Ascending aorta (tissue), 2 donors: ENCODE measurements around the gene GRK5. TPM values are rescaled to one million over a fixed set of nuclear protein-coding genes. Genes with fewer than 3 reads are reported as not detected.

Experiments
- DNase-seq, 2 donors: peaks; one replicate each; pipeline ENCODE4 v3.0.0-alpha.2; 2019; ENCODE audit warnings: low spot score in 2 of 2
- H3K27ac ChIP-seq, 2 donors: fragments of 200-600 bp; sonication (generic); one replicate each; pipeline ENCODE4 v1.5.1; 2016 to 2017; ENCODE audit warnings: mild to moderate bottlenecking in 1 of 2
- H3K27me3 ChIP-seq: fragments of 200-600 bp; sonication (generic); one replicate; pipeline ENCODE4 v1.5.1; 2017
- H3K36me3 ChIP-seq, 2 donors: fragments of 200-600 bp; sonication (generic); one replicate each; pipeline ENCODE4 v1.5.1; 2016
- H3K4me1 ChIP-seq, 2 donors: fragments of 200-600 bp; sonication (generic); one replicate each; pipeline ENCODE4 v1.5.1; 2016 to 2017; ENCODE audit warnings: mild to moderate bottlenecking in 1 of 2
- H3K4me3 ChIP-seq, 2 donors: fragments of 200-600 bp; sonication (generic); one replicate each; pipeline ENCODE4 v1.5.1; 2016 to 2017; ENCODE audit warnings: mild to moderate bottlenecking in 1 of 2
- H3K9me3 ChIP-seq, 2 donors: fragments of 200-600 bp; sonication (generic); one replicate each; pipeline ENCODE4 v1.5.1; 2016
- CTCF ChIP-seq, 3 experiments: fragments of 200-600 bp in 2 of 3; fragments of 450-650 bp in 1 of 3; sonication (generic) in 2 of 3; IDR thresholded peaks; one replicate each; pipeline ENCODE4 v1.5.1; 2016 to 2019; ENCODE audit warnings: antibody characterized with exemption in 3 of 3, mild to moderate bottlenecking in 1 of 3, moderate library complexity in 1 of 3
- intact Hi-C: fragments of 100-400 bp; cut with DNase I; formaldehyde crosslinking; loops from one replicate; pipeline ENCODE4 v1.15.1; 2023
- total RNA-seq: library from RNA; depleted of rRNA; stranded (reverse); fragments of >200 nt; gene quantifications from one replicate; pipeline ENCODE4 v1.1.0, GENCODE V29; 2016

Gene GRK5
- total RNA-seq, 1 donor from 2014 or later, result 75.5 TPM

GRCh38 chr10:119469846-119470245 is 262.5 kb downstream of the GRK5 start:
- no peak overlapping the region for H3K4me3 ChIP-seq
- DNase-seq, result no peak
- H3K36me3 ChIP-seq, result no peaks in the 10 kb centered on the region
- TF ChIP-seq CTCF (IDR thresholded peaks at IDR 0.05), result no peak
- no peaks in the 10 kb centered on the region for H3K4me1 ChIP-seq
- intact Hi-C loops, result no loop called here
- H3K9me3 ChIP-seq, result no peaks in the 10 kb centered on the region
- no peak overlapping the region for H3K27ac ChIP-seq
- no peaks in the 10 kb centered on the region for H3K27me3 ChIP-seq

GRCh38 chr10:119470920-119471702 is 263.7 kb downstream of the GRK5 start:
- Histone ChIP-seq H3K27ac (no peak overlapping the region), H3K9me3 (no peaks in the 10 kb centered on the region), H3K4me3 (no peak overlapping the region), H3K27me3 (no peaks in the 10 kb centered on the region), H3K4me1 (no peaks in the 10 kb centered on the region), H3K36me3 (no peaks in the 10 kb centered on the region)
- intact Hi-C loops, result no loop called here
- no peak for TF ChIP-seq CTCF (IDR thresholded peaks at IDR 0.05)
- DNase-seq, result no peak

- Histone ChIP-seq H3K9me3 (no peaks in the 10 kb centered on the region), H3K4me3 (no peak overlapping the region), H3K27me3 (no peaks in the 10 kb centered on the region), H3K36me3 (no peaks in the 10 kb centered on the region), H3K4me1 (no peaks in the 10 kb centered on the region), H3K27ac (no peak overlapping the region)
- no peak for DNase-seq
- intact Hi-C loops, result no loop called here
- TF ChIP-seq CTCF (IDR thresholded peaks at IDR 0.05), result no peak
Measured at GRCh38 chr10:119473771-119474170, 266.4 kb downstream of the GRK5 start.

GRCh38 chr10:119474606-119475005 is 267.2 kb downstream of the GRK5 start:
- H3K27ac ChIP-seq, result no peak overlapping the region
- no peaks in the 10 kb centered on the region for H3K4me1 ChIP-seq
- no peaks in the 10 kb centered on the region for H3K27me3 ChIP-seq
- no peaks in the 10 kb centered on the region for H3K9me3 ChIP-seq
- no peaks in the 10 kb centered on the region for H3K36me3 ChIP-seq
- intact Hi-C loops, result no loop called here
- no peak for TF ChIP-seq CTCF (IDR thresholded peaks at IDR 0.05)
- no peak for DNase-seq
- no peak overlapping the region for H3K4me3 ChIP-seq

GRCh38 chr10:119477444-119477843 is 270.1 kb downstream of the GRK5 start:
- Histone ChIP-seq H3K4me3 (no peak overlapping the region), H3K27ac (no peak overlapping the region), H3K27me3 (no peaks in the 10 kb centered on the region), H3K9me3 (no peaks in the 10 kb centered on the region), H3K4me1 (peaks cover 0 to 3% of the 10 kb centered on the region in 2 donors), H3K36me3 (no peaks in the 10 kb centered on the region)
- intact Hi-C loops, result no loop called here
- no peak for DNase-seq
- no peak for TF ChIP-seq CTCF (IDR thresholded peaks at IDR 0.05)
